ENCODE data around the gene DUSP8.

The DUSP8 gene

DNA sequence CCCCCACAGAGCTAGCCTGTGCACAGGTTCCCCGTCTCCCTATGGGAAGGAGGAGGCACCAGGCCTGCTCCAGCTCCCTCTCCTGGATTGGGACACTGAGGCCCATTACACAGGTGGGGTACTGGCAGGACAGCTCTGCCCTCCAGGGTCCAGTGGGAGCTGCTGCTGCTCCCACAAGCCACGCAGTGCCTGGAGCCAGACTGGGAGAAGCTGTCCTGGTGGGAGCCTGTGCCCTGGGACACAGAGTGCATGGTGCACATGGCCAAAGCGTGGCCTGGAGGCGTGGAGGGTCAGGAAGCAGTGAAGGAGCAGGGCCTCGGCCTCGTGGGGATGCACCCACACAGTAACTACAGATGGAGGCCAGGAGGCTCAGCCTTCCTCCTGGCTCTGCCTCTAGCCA is 27.5 kb downstream of the DUSP8 start:
- no peak for TF ChIP-seq EZH2phosphoT487 (IDR thresholded peaks at IDR 0.05; ENCODE audit: borderline replicate concordance)
- TF ChIP-seq, protein P1, sequence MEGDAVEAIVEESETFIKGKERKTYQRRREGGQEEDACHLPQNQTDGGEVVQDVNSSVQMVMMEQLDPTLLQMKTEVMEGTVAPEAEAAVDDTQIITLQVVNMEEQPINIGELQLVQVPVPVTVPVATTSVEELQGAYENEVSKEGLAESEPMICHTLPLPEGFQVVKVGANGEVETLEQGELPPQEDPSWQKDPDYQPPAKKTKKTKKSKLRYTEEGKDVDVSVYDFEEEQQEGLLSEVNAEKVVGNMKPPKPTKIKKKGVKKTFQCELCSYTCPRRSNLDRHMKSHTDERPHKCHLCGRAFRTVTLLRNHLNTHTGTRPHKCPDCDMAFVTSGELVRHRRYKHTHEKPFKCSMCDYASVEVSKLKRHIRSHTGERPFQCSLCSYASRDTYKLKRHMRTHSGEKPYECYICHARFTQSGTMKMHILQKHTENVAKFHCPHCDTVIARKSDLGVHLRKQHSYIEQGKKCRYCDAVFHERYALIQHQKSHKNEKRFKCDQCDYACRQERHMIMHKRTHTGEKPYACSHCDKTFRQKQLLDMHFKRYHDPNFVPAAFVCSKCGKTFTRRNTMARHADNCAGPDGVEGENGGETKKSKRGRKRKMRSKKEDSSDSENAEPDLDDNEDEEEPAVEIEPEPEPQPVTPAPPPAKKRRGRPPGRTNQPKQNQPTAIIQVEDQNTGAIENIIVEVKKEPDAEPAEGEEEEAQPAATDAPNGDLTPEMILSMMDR (conservative IDR thresholded peaks at IDR 0.05; ENCODE audit: low read length), result no peak
- H3K79me2 ChIP-seq (ENCODE audit: insufficient read depth, low read length), result no peaks in the 10 kb centered on the region
- H3K9me2 ChIP-seq (replicated peaks; ENCODE audit: low read depth, low read length), result no peaks in the 10 kb centered on the region
- no peaks in the 10 kb centered on the region for H3K36me3 ChIP-seq (ENCODE audit: insufficient read depth, low read length)
- no peaks in the 10 kb centered on the region for H4K20me1 ChIP-seq (ENCODE audit: insufficient read depth, low read length, poor library complexity, severe bottlenecking)
- H3K27me3 ChIP-seq (ENCODE audit: insufficient read depth, low read length, poor library complexity, severe bottlenecking), result no peaks in the 10 kb centered on the region
- no peak overlapping the region for H2AFZ ChIP-seq (ENCODE audit: low read length)
- H3K9me3 ChIP-seq (ENCODE audit: insufficient read depth, low read depth, low read length), result no peaks in the 10 kb centered on the region
- H3K9ac ChIP-seq (ENCODE audit: low read depth, low read length, poor library complexity, severe bottlenecking), result no peak overlapping the region
- no peak overlapping the region for H3K4me3 ChIP-seq (ENCODE audit: low read length, poor library complexity, severe bottlenecking)
- no peaks in the 10 kb centered on the region for H3K4me1 ChIP-seq (ENCODE audit: insufficient read depth, low read length, poor library complexity, severe bottlenecking)
- no peak overlapping the region for H3K4me2 ChIP-seq (ENCODE audit: low read depth, low read length, poor library complexity, severe bottlenecking)
- no peaks in the 10 kb centered on the region for H3F3A ChIP-seq (ENCODE audit: low read depth)

DNA sequence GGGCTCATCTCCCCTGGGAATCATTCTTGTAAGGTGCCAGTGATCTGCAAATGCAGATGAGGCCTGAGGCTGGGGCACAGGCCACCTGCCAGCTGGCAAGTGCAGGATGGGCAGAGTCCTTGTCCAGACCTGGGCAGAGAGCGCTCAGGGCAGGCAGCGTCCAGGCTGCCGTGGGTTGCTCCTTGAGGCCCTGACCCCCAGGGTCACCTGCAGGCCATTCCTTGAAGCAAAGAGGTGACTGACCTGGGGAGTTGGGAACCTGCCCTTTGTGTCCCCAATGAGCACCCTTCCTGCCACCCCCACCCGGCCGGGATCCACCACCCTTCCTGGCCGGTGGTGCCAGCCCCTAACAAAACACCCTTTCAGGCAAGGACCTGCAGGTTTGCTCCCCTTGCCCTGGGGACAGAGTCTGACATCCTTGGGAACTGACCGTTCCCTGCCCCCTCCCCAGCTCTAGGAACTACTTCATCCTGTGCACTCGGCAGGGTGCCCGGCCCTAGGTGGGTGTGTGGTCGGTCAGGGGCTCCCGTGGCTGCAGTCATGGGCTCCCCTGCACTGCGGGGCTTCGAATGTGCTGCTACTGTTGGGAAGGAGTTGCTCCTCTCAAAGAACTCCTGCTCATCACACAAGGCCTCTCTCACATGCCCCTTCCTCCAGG is 28.3 kb downstream of the DUSP8 start:
- no peak overlapping the region for H2AFZ ChIP-seq (ENCODE audit: low read length)
- no peaks in the 10 kb centered on the region for H3K79me2 ChIP-seq (ENCODE audit: insufficient read depth, low read length)
- H3K36me3 ChIP-seq (ENCODE audit: insufficient read depth, low read length), result no peaks in the 10 kb centered on the region
- H3F3A ChIP-seq (ENCODE audit: low read depth), result no peaks in the 10 kb centered on the region
- H4K20me1 ChIP-seq (ENCODE audit: insufficient read depth, low read length, poor library complexity, severe bottlenecking), result no peaks in the 10 kb centered on the region
- no peaks in the 10 kb centered on the region for H3K9me2 ChIP-seq (replicated peaks; ENCODE audit: low read depth, low read length)
- no peaks in the 10 kb centered on the region for H3K9me3 ChIP-seq (ENCODE audit: insufficient read depth, low read depth, low read length)
- no peak overlapping the region for H3K4me3 ChIP-seq (ENCODE audit: low read length, poor library complexity, severe bottlenecking)
- TF ChIP-seq, protein P1 (conservative IDR thresholded peaks at IDR 0.05; ENCODE audit: low read length), result no peak
- no peak for TF ChIP-seq EZH2phosphoT487 (IDR thresholded peaks at IDR 0.05; ENCODE audit: borderline replicate concordance)
- no peak overlapping the region for H3K4me2 ChIP-seq (ENCODE audit: low read depth, low read length, poor library complexity, severe bottlenecking)
- no peaks in the 10 kb centered on the region for H3K27me3 ChIP-seq (ENCODE audit: insufficient read depth, low read length, poor library complexity, severe bottlenecking)
- no peak overlapping the region for H3K9ac ChIP-seq (ENCODE audit: low read depth, low read length, poor library complexity, severe bottlenecking)
- no peaks in the 10 kb centered on the region for H3K4me1 ChIP-seq (ENCODE audit: insufficient read depth, low read length, poor library complexity, severe bottlenecking)

DNA sequence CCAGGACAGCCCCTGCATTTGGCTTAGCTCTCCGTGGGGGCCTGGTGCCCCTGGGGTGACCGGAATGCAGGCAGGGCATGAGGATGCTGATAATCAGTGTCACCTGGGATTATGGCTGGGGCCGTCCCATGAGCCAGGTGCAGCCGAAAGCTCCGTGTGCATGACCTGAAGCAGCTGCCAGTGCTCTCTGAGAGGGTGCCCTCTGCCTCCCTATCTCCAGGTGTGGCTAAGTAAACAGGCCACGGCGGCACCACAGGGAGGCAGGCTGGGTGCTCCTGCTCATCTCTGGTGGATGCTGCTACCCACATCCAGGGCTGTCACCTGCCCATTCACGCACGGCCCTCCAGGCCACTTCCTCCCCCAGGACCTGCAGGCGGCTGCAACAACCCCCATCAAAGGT is 29.8 kb downstream of the DUSP8 start:
- Histone ChIP-seq H3K9ac (ENCODE audit: low read depth, low read length, poor library complexity, severe bottlenecking) (no peak overlapping the region), H3K9me3 (ENCODE audit: insufficient read depth, low read depth, low read length) (no peaks in the 10 kb centered on the region), H3K79me2 (ENCODE audit: insufficient read depth, low read length) (peaks cover 3% of the 10 kb centered on the region; the same call in 1 of the 2 replicates), H2AFZ (ENCODE audit: low read length) (no peak overlapping the region), H3K27me3 (ENCODE audit: insufficient read depth, low read length, poor library complexity, severe bottlenecking) (no peaks in the 10 kb centered on the region), H4K20me1 (ENCODE audit: insufficient read depth, low read length, poor library complexity, severe bottlenecking) (peaks cover 3% of the 10 kb centered on the region), H3F3A (ENCODE audit: low read depth) (no peaks in the 10 kb centered on the region), H3K4me3 (ENCODE audit: low read length, poor library complexity, severe bottlenecking) (no peak overlapping the region), H3K9me2 (replicated peaks; ENCODE audit: low read depth, low read length) (no peaks in the 10 kb centered on the region), H3K4me1 (ENCODE audit: insufficient read depth, low read length, poor library complexity, severe bottlenecking) (peaks cover 3% of the 10 kb centered on the region), H3K4me2 (ENCODE audit: low read depth, low read length, poor library complexity, severe bottlenecking) (no peak overlapping the region), H3K36me3 (ENCODE audit: insufficient read depth, low read length) (no peaks in the 10 kb centered on the region)
- TF ChIP-seq, protein P1 (conservative IDR thresholded peaks at IDR 0.05; ENCODE audit: low read length), result no peak
- no peak for TF ChIP-seq EZH2phosphoT487 (IDR thresholded peaks at IDR 0.05; ENCODE audit: borderline replicate concordance)
